GM21529 (cell line): Measurements from ENCODE around the gene BCAR1.
"Not testable (repeated sequence)": the region's sequence is repeated elsewhere in the genome, so short reads cannot be mapped to it uniquely, and the experiment has no call there.

Experiments
- ATAC-seq: cut with Tn5 transposase; IDR thresholded peaks from one replicate; pipeline ENCODE4 v1.9.1; 2021; ENCODE audit not compliant: unreplicated experiment

The BCAR1 gene

DNA sequence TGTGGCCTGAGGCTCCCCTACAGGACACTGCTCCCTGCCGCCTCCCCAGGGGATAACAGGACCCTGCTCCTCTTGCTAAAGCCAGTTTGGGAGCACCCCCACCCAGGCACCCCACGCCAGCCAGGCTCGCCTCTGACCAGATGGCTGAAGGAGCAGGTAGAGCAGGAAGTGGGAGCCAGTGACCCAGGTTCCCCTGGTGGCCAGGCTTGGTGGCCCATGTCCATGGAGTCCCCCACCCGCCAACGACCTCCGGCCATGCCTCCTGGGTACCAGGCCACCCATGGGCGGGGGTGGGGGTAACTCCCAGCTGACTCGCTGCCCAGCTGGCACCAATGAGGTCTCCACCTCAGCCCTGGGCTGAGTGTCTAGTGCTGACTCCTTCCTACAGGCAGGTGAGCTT is 10.0 kb downstream of the BCAR1 start:
- no peak for ATAC-seq

- not testable (repeated sequence) for ATAC-seq
Measured at GRCh38 chr16:75240633-75241032, 10.8 kb downstream of the BCAR1 start.

GRCh38 chr16:75239542-75240122 is 11.8 kb downstream of the BCAR1 start:
- ATAC-seq = no peak

GRCh38 chr16:75238853-75239541 is 12.4 kb downstream of the BCAR1 start:
- ATAC-seq = no peak

GRCh38 chr16:75238132-75238852 is 13.1 kb downstream of the BCAR1 start:
- ATAC-seq = no peak

- ATAC-seq = no peak
Measured at GRCh38 chr16:75237398-75238131, 13.9 kb downstream of the BCAR1 start.

DNA sequence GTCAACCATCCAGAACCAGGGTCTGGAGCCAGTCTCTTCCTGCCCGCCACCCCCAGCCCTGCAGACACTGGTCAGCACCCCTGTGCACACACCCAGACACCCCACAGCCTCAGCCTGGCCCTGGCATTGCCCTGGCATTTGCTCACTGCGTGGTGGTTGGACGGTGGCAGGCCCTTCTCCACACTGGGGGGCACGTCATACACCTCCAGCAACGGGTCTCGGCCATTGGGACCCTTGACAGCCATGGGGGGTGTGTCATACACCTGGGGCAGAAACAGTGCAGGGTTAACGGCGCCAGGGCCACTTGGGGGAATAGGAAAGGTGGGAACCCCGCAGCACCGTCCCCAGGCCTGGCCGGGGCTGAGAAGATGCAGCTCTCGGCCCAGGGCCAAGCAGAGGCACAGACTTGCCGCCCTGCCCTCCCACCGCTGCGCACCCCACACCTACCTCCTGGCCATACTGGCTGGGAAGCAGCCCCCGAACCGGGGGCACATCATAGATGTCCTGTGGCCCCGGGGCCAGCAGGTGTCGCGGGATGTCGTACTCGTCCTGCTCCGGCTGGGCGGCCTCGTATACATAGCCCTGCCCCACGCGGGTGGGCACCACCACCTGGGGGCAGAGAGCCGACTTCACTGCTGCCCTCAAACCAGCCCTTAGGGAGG is 14.6 kb downstream of the BCAR1 start:
- no peak for ATAC-seq

DNA sequence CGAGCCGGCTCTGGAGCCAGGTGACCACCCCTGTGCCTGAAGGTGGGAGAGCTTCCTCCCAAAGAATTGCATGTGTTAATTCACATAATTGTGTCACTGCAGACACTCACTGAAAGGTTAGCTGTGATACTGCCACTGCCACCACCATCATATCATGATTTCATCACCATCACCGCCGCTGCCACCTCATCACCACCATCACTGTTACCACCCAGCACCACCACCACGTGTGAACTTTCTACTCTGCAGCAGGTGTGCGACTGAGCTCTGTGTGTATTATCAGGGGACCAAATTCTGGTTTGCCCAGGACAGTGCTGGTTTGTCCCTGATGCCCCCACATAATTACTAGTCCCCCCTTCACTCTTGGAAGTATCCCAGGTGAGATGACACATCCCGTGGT is 15.2 kb downstream of the BCAR1 start:
- no peak for ATAC-seq

DNA sequence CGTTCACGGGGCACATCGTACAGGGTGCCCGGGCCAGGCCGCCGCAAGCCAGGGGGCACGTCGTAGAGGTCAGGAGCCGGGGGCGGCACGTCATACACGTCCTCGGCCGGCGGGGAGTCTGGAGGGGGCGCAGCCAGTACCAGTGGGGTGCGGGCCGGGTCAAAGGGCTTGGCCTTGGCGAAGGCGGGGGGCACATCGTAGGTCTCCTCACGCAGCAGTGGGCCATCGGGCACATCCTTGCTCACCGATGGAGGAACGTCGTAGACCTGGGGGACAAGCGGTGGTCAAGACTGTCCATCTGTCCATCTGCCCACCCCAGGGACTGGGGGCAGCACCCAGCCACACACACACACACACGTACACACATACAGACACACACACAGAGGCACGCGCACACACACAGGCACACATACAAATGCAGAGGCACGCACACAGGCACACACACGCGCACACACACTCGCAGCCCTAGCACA is 15.7 kb downstream of the BCAR1 start:
- no peak for ATAC-seq

DNA sequence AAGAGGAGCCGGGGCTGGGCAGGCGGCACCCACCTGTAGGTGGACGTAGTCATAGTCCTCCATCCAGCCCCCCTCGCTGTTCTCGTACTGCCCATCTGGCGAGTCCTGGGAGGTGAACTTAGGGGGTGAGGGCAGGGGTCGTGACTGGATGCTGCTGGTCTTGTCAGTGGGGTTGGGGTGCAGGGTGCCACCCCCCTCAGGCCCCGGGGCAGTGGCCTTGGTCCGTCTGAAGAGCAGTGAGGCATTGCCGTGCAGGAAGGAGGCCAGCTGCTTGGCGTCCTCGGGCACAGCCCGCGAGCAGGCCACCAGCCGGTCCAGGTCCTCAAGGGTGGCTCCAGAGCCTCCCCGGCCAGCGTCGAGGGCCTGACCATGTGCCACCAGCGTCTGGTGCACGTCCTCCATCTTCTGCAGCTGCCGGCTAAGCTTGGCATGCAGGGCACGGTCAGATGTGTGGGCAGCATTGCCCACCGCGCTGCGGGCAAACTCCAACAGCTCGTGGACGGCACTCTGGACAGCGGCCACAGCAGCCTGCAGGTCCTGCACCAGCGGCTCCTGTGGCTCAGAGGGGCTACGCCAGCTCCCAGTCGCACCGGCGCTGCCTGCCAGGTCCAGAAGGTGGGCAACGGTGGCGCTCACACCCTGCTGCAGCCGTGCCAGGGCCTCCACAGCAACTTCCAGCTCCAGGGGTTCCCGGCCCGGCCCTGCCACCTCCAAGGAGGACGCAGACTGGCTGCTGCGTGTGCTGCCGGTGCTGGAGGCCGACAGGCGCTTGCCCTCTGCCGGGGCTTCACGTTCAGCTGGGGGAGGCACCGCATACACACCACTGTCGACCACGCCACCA is 16.3 kb downstream of the BCAR1 start:
- ATAC-seq = no peak

GRCh38 chr16:75233611-75233938 is 17.8 kb downstream of the BCAR1 start:
- ATAC-seq = no peak

DNA sequence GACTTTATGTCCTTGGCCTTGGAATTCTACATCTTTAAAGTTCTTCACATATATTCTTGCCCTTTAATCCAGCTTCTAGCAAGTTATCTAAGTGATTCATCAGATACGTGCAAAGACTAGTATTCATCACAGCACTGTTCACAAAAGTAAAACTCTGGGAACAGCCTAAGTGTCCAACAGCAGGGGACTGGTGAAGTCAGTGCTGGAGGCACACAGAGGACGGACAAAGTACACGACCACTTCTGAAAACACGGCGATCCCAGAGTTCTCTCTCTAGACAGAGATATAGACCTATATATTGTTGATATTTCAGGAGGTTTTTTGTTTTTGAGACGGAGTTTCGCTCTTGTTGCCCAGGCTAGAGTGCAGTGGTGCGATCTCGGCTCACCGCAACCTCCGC is 19.9 kb downstream of the BCAR1 start:
- no peak for ATAC-seq

- ATAC-seq = no peak
Measured at GRCh38 chr16:75230471-75231110, 20.8 kb downstream of the BCAR1 start.

DNA sequence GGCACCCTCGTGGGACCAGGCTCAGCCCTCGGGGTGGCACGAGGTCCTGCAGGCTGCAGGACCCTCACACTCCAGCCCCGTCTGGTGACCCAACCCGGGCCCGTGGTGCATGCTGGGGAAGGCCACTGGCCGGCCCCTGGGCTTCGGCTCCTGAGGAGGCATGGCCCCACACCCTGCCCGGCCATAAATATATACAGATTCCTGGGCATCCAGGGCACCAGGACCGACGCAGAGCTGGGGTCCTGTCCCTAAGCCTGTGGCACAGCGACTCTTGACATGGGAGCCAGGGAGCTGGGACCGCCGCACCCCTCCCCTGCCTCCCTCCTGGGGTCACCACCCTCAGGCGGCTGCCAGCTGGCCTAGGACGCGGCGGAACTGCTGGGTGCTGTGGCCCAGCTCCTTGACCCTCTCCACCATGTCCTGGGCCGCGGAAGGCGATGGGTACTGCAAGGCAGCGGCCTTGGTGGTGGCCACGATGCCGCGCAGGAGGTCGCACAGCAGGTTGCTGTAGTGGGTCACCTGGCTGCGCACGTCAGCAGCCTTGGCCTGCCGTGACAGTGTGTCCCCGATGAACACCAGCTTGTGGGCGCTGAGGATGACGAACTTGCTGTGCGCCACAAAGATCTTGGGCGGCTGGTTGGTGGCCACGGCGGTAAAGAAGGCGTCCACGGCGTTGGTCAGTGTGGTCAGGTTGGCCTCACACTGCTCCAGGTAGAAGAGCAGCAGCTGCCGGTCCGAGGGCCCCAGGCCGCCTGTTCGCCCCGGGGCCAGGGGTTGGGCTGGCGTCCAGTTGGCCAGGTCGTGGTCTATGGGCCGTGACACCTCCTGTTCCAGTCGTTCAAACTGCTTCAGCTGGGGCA is 22.0 kb downstream of the BCAR1 start:
- ATAC-seq = no peak

GRCh38 chr16:75228143-75228976 is 23.1 kb downstream of the BCAR1 start:
- ATAC-seq = no peak

DNA sequence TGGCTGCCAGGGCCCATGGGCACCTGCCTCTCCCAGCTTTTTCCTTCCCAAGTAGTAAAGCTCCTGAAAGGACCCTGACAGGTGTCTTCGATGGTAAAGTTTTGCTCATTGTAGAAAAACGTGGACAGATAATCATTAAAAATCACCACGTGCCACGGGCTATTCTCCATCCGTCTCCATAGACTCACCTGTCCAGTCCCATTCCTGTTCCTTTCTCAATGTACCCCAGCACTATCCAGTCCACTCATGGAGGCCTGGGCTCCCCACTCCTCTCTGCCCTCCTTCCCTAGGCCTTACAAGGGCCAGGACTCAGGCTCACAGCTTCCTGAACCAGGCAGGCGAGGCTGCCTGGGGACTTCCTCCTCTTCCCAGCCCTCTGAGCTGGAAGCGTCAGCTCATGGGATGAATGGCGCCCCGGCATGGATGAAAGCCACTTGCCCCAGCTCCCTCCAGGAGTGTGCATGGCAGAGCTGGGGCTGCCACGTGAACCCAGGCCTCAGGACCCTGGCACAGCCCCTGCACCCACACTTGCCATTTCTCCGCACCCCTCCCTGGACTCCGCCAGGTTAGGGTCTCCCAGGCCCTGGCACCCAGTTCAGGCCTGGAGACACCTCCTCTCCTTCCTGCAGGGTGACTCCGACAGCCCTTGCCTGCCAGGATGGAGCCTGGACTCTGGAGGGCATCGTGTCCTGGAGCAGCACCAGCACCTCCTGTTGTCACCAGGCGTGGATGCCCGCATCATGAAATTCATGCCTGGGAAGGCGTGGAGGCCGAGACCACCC is 23.9 kb downstream of the BCAR1 start:
- ATAC-seq = no peak
